A673 (cell line): ENCODE measurements around the gene PIK3CD.

Source experiments
- CTCF ChIP-seq: fragments of 300-800, 200-600 bp; sonication (generic); conservative IDR thresholded peaks from 2 replicates; pipeline ENCODE4 v1.5.1; 2017; ENCODE audit warnings: low read depth, mild to moderate bottlenecking, antibody characterized with exemption, low read length, moderate library complexity, mixed read lengths
- EZH2 ChIP-seq: fragments of 200-600 bp; sonication (generic); IDR thresholded peaks from 2 replicates; pipeline ENCODE4 v1.6.1; 2017; ENCODE audit warnings: borderline replicate concordance, low read depth, mild to moderate bottlenecking, mixed read lengths, antibody characterized with exemption, low read length; ENCODE audit not compliant: poor library complexity, severe bottlenecking

GRCh38 chr1:9668080-9668479 is 16.5 kb downstream of the PIK3CD start:
- TF ChIP-seq CTCF (no peak), EZH2 (no peak)
